NCI-H226 (cell line): Measurements from ENCODE around the gene BTBD9.

ENCODE experiments used
- DNase-seq: peaks from one replicate; pipeline ENCODE4 v3.0.0-alpha.2; 2015

The BTBD9 gene

DNA sequence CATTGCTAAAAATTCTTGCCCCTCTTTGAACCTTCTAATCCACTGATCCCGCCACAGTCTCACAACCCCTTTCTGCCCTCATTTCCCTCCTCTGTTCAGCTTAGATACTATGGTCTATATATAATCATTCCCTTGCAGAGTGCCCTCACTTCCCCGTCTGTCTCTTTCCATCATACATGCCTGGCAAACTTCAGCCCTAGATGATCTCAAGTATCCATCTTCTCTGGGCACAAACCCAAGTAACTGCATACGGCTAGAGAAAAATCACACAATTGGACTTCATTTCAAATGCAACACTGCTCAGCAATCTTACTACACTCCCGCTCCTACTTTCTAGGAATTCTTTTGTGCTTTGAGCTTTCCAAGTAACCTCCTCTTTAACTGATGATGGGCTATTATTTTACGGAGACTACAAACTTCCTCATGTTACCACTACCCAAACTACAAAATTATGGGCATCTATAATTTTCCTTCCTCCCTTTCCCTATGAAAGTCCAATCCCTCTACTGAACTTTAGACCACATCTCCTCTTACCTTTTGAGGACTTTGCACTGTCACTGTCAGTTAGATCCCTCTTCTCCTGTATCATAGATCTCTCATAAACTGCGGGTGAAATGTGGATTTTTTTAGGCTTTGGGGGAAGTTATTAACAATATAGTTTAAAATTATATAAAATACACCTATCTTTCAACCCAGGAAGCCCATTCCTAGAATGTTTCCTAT, 135.6 kb downstream of the BTBD9 start:
- no peak for DNase-seq

DNA sequence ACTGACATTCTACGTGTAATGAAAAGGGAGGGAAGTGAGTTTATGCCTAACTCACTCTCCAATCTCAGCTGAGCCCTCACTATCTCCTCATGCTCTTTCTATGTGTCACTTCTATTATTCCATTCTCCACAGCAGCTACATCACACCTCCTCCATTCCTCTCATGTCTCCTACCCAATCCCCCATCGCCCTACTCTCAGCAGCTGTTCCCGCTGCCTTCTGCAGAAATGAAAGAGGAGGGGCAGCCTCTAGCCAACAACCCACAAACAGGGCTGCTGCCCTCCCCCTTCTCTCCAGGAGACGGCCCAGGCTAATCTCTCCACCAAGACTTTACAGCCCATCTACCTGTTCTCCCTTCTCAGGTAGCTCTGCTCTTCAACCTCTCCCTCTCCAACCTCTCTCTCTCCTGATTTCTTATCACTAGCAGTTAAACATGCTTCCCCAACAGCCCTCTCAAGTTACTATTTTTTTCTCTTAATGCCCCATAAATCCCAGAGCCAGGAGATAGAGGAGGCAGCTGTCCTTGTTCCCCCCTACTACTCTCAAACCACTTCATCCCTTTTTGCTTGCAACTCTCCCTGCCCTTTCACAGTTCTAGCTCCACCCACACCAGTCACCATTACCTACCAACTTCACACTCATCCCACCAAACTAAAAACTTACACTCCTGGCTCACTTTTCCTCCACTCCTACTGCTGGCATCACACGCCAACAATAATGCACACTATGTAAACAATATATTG, 136.5 kb downstream of the BTBD9 start:
- DNase-seq, result no peak

GRCh38 chr6:38502423-38502822, 137.3 kb downstream of the BTBD9 start:
- DNase-seq, result no peak

GRCh38 chr6:38501931-38502330, 137.8 kb downstream of the BTBD9 start:
- no peak for DNase-seq

DNA sequence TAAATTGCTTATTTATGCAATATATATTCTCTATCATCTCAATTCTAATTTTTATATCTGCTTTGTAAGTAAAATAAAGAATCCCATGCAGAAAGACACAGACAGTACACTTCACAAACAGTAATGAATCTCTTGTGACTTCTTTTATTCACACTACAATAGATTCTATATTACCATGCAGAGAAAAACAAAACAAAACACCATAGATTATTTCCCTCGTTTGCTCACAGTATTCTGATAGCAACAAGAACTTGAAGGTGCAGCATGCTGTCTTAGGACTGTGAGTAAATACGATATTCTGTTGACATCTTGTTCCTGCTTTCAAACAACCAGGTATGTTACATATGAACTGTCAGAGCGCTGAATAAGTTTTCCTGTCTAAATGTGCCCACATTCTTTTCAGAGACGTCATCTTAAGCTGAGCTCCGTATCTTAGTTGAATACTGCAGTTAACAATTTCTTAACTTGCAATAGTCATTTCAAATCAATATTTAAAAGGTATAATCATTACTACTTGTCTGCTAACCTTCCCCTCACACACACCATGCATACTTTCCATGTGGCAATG, 140.1 kb downstream of the BTBD9 start:
- no peak for DNase-seq

- no peak for DNase-seq
Measured at GRCh38 chr6:38498805-38499445, 140.8 kb downstream of the BTBD9 start.

- DNase-seq, result peak; percentile 15
Measured at GRCh38 chr6:38498085-38498484, 141.6 kb downstream of the BTBD9 start.

DNA sequence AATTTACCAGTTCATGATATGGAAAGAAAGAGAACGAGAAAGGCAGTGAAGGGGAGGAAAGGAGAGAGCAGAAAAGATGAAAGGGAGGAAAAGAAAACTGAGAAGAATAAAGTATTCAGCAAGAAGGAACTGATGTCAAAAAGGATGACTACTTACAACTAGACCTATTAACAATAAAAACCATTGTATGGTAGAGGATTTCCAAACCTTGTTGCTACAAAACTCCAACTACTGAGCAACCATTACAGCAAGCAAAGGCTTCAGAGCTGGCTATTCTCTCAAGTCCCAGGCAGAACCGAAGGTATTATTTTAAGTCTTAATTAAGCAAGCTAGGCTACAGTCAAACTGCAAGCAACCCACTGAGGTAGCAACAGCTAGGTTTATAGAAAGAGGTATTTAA, 142.2 kb downstream of the BTBD9 start:
- no peak for DNase-seq

GRCh38 chr6:38495922-38496635, 143.7 kb downstream of the BTBD9 start:
- no peak for DNase-seq

DNA sequence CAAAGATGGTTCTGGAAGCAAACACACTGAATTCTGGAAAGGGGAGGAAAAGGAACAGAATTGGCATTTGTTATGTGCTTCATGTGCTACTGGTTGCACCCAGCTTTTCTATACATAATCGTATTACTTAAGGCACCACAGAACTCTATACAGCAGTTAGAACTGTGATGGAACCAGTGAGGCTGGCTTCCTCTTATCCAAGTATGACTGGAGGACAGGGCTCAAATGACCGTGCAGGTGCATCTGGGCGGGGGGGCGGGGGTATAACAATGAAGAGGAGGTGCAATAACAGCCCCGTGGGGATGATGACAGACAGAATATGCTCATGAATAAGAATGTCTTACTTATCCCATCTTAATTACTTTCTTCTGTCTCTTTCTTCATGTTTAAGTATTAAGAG, 144.2 kb downstream of the BTBD9 start:
- no peak for DNase-seq

- peak; percentile 21 for DNase-seq
Measured at GRCh38 chr6:38493931-38494547, 145.7 kb downstream of the BTBD9 start.

- no peak for DNase-seq
Measured at GRCh38 chr6:38492031-38492430, 147.7 kb downstream of the BTBD9 start.

DNA sequence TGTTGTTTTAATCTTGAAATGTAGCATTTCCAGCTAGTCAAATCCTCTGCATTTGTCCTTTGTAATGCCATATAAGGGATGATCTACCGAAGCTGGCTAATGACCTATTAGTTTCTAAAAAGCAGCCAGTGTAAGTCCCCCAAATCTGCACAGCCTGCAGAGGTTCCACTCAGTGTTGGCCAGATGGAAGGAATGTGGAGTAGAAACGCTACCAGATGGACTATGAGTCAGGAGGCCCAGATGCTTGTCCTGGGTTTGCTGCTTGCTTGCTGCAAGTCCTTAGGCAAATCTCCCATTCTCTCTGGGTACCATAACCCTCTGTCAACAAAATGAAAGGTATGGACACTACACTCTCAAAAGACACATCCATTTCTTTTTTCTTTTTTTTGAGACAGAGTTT, 149.8 kb downstream of the BTBD9 start:
- DNase-seq, result no peak

DNA sequence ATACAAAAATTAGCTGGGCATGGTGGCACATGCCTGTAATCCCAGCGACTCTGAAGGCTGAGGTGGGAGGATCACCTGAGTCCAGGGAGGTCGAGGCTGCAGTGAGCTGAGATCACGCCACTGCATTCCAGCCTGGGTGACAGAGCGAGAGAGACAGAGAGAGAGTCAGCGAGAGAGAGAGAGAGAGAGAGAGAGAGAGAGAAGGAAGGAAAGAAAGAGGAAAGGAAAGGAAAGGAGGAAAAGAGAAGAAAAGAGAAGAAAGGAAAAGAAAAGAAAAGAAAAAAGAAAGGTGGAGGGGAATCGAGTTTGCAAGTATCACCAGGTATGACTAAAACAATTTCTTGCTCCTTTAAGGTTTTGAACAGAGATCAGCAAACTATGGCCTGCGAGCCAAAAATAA, 152.3 kb downstream of the BTBD9 start:
- DNase-seq, result no peak

GRCh38 chr6:38485488-38485887, 154.2 kb downstream of the BTBD9 start:
- no peak for DNase-seq

DNA sequence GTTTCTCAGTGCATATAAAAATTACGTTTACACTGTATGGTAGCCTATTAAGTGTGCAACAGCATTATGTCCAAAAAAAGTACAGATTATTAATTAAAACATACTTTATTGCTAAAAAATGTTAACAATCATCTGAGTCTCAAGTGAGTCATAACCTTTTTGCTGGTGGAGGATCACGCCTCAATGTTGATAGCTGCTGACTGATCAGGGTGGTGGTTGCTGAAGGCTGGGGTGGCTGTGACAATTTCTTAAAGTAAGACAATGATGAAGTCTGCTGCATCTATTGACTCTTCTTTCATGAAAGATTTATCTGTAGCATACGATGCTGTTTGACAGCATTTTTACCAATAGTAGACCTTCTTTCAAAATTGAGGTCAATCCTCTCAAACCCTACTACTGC, 155.1 kb downstream of the BTBD9 start:
- no peak for DNase-seq

GRCh38 chr6:38483526-38483925, 156.2 kb downstream of the BTBD9 start:
- DNase-seq, result no peak

DNA sequence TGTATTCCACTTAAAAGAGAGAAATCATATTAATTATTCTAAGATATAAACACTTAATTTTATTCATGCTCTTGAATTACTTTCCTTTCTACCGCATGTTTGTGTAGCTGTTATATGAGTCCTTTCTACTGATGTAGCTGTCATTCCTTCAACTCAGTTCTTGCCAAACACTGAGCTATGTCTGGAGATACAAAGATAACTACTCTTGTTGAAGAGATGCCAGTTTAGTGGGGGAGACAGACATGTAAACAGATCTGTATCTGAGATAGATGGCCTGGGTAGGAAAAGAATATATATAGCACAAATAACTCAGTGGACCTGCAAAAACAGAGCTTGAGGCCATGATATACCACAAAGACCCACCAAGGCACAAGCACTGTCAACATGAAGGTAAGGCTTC, 157.3 kb downstream of the BTBD9 start:
- no peak for DNase-seq

GRCh38 chr6:38481851-38482250, 157.9 kb downstream of the BTBD9 start:
- no peak for DNase-seq

DNA sequence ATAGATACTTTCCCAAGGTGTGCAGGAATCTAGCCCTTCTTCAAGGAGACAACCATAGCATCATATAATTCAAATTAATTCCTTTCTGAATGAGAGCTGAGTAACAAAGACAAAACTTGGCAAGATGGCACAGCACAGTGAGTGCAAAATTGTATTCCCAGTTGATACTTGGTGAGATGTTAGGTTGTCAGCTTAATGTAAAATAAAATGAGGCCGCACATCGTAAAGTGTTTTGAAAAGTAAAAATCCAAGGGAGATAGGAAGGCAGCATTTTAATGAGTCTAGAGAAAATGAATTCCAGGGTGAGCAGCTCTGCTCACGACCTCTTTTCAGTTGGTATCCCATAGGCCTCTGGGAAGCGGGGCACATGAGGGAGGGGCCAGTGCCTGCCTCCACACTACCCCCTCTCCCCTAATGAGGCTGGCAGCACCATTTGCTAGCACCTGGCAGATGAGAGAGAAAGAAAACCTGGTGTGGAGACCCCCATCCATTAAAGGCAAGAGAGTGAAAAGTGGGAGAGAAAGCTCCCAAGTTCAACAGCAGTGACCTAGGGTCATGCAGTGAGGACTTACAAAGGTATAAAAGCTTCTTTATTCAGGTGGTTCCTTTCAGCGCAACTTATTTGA, 158.4 kb downstream of the BTBD9 start:
- DNase-seq, result no peak

GRCh38 chr6:38480036-38480435, 159.7 kb downstream of the BTBD9 start:
- no peak for DNase-seq

DNA sequence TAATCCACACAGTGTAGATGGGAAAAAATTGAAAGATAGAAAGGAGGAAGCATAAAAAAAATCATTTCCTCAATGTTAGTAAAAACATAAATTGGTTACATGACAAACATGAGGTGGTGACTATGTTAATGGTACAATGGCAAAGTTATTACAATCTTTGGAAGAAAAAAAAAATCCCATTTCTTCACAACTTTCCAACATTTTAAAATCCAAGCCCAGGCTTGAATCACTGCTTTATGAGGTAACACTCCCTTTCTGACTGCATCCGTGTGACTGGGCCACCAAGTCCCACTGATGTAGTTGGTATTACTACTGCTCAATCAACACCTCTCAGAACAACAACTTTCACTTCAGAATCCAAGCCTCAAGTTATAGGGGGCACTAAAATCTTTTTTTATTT, 160.4 kb downstream of the BTBD9 start:
- DNase-seq, result no peak
